Muscle of arm (tissue), 12 donors: ENCODE results near the gene OGFOD2. TPM values are rescaled to one million over a fixed set of nuclear protein-coding genes. Genes with fewer than 3 reads are reported as not detected.

Experiments
- DNase-seq: peaks from one replicate; pipeline ENCODE4 v3.0.0-alpha.2; 2013
- polyA plus RNA-seq, 12 donors: library from polyadenylated mRNA; unstranded; fragments of 120-200 nt; gene quantifications; one replicate each; pipeline ENCODE4 v1.2.1, GENCODE V29; 2013; ENCODE audit not compliant: insufficient read length in 12 of 12

OGFOD2 gene
- polyA plus RNA-seq, 12 donors: 7.0 to 12.2 (median 8.6) TPM; not detected in 2

GRCh38 chr12:122987086-122987951 lies 12.3 kb downstream of the OGFOD2 start:
- no peak for DNase-seq

- DNase-seq: no peak
Measured at GRCh38 chr12:122988036-122988435, 13.0 kb downstream of the OGFOD2 start.

- DNase-seq: no peak
Measured at GRCh38 chr12:122988612-122989212, 13.7 kb downstream of the OGFOD2 start.

- no peak for DNase-seq
Measured at GRCh38 chr12:122989225-122989839, 14.3 kb downstream of the OGFOD2 start.

- no peak for DNase-seq
Measured at GRCh38 chr12:122989874-122990419, 14.9 kb downstream of the OGFOD2 start.

GRCh38 chr12:122990561-122990960 lies 15.5 kb downstream of the OGFOD2 start:
- no peak for DNase-seq

- DNase-seq: no peak
Measured at GRCh38 chr12:122990961-122991622, 16.0 kb downstream of the OGFOD2 start.

- no peak for DNase-seq
Measured at GRCh38 chr12:122991623-122992275, 16.7 kb downstream of the OGFOD2 start.

- DNase-seq: no peak
Measured at GRCh38 chr12:122992386-122992785, 17.3 kb downstream of the OGFOD2 start.

- no peak for DNase-seq
Measured at GRCh38 chr12:122994140-122994675, 19.2 kb downstream of the OGFOD2 start.

GRCh38 chr12:122994781-122995502 lies 19.9 kb downstream of the OGFOD2 start:
- DNase-seq: no peak

GRCh38 chr12:122995503-122996187 lies 20.6 kb downstream of the OGFOD2 start:
- DNase-seq: no peak

- no peak for DNase-seq
Measured at GRCh38 chr12:122996188-122996601, 21.2 kb downstream of the OGFOD2 start.

- DNase-seq: no peak
Measured at GRCh38 chr12:122996621-122997342, 21.7 kb downstream of the OGFOD2 start.

- DNase-seq: no peak
Measured at GRCh38 chr12:122997343-122998250, 22.6 kb downstream of the OGFOD2 start.

- DNase-seq: no peak
Measured at GRCh38 chr12:122998316-122998715, 23.3 kb downstream of the OGFOD2 start.

- no peak for DNase-seq
Measured at GRCh38 chr12:122999196-122999946, 24.3 kb downstream of the OGFOD2 start.
